Common myeloid progenitor, CD34-positive (primary cell): ENCODE measurements around the gene ARHGEF2.

Source experiments
- CTCF ChIA-PET: fragments of 350-600 bp; sonication (Branson Sonifier 250); formaldehyde crosslinking; loops from one replicate; lab custom pipeline; 2021; ENCODE audit warnings: antibody characterized with exemption; lab: Charles Lee
- POLR2A ChIA-PET: fragments of 350-600 bp; sonication (Branson Sonifier 250); formaldehyde crosslinking; loops from one replicate; lab custom pipeline; 2021; ENCODE audit warnings: antibody characterized with exemption; lab: Charles Lee
- DNase-seq, 3 donors: peaks; one replicate each; pipeline versions ENCODE4 v3.0.0 to v3.0.0-alpha.2; 2013
- H3K27ac ChIP-seq, 2 experiments: 1 replicate in 1 of 2; 2 replicates in 1 of 2; pipeline ENCODE4 v1.7.0; 2013; ENCODE audit warnings: inconsistent platforms in 2 of 2, low read length in 2 of 2, mild to moderate bottlenecking in 2 of 2, low read depth in 1 of 2, moderate library complexity in 1 of 2; ENCODE audit not compliant: severe bottlenecking in 2 of 2, insufficient read depth in 1 of 2, poor library complexity in 1 of 2
- H3K27me3 ChIP-seq, 5 experiments: replicated peaks in 2 of 5; 1 replicate in 3 of 5; 2 replicates in 2 of 5; pipeline versions ENCODE4 v1.6.1 to v1.7.0; 2013; ENCODE audit warnings: low read length in 4 of 5, mild to moderate bottlenecking in 2 of 5, moderate library complexity in 2 of 5, inconsistent platforms in 1 of 5; ENCODE audit not compliant: insufficient read depth in 5 of 5, control insufficient read depth in 4 of 5
- H3K36me3 ChIP-seq, 4 experiments: 1 replicate in 2 of 4; 2 replicates in 2 of 4; pipeline versions ENCODE4 v1.6.1 to v1.7.0; 2013; ENCODE audit warnings: low read length in 3 of 4, control low read depth in 1 of 4, mild to moderate bottlenecking in 1 of 4; ENCODE audit not compliant: control insufficient read depth in 4 of 4, insufficient read depth in 4 of 4
- H3K4me1 ChIP-seq, 4 experiments: 1 replicate in 3 of 4; 2 replicates in 1 of 4; pipeline versions ENCODE4 v1.6.1 to v1.7.1; 2013; ENCODE audit warnings: low read length in 3 of 4, mild to moderate bottlenecking in 3 of 4, control low read depth in 1 of 4, inconsistent platforms in 1 of 4, moderate library complexity in 1 of 4; ENCODE audit not compliant: control insufficient read depth in 4 of 4, insufficient read depth in 4 of 4; ENCODE audit errors: control extremely low read depth in 1 of 4
- H3K4me3 ChIP-seq, 7 experiments: 1 replicate in 4 of 7; 2 replicates in 3 of 7; pipeline versions ENCODE4 v1.5.1 to v1.7.0; 2013; ENCODE audit warnings: mild to moderate bottlenecking in 7 of 7, low read length in 6 of 7, moderate library complexity in 6 of 7, inconsistent platforms in 2 of 7, low read depth in 2 of 7, control low read depth in 1 of 7; ENCODE audit not compliant: insufficient read depth in 4 of 7, control insufficient read depth in 1 of 7; ENCODE audit errors: extremely low read depth in 1 of 7
- H3K9me3 ChIP-seq, 5 experiments: 1 replicate in 4 of 5; 2 replicates in 1 of 5; pipeline versions ENCODE4 v1.6.1 to v1.7.1; 2013; ENCODE audit warnings: low read length in 4 of 5, mild to moderate bottlenecking in 2 of 5, inconsistent platforms in 1 of 5, low read depth in 1 of 5, moderate library complexity in 1 of 5; ENCODE audit not compliant: control insufficient read depth in 4 of 5, insufficient read depth in 2 of 5; ENCODE audit errors: control extremely low read depth in 1 of 5
- WGBS: methylation state at CpG from one replicate; pipeline ENCODE4 v1.1.5; 2013; ENCODE audit not compliant: insufficient coverage; 5-methylcytosine and 5-hydroxymethylcytosine counted together

Gene ARHGEF2

DNA sequence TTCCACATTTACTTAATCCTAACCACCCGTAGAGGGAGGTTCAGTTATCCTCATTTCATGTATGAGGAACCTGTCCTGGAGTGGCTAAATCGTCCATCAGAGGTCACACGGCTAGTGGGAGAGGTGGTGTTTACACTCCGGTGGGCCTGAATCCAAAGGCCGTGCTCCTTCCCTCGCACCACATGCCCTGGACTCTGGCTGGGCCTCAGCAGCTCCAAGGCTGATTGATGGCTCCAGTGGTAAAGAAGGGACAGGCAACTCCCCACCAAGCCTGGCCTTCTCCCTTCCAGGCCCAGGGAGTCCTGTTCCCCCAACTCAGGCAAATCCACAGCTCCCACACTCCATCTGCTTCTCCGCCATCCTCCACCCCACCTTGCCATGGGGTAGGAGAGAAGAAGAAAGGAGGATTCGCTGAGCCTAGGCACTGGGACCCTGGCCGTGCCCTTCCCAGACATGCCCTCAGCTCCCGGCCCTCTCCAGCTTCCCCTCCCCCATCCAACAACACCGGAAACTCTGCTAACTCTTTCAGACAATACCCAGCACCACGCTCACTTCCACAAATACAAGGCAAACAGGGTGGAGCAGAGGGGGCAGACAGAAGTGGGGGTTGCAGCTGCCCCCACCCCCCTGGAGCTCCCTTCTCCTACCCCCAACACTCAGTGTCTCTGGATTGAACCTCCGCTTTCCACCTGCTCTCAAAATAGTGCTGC, 10.9 kb downstream of the ARHGEF2 start:
- H3K36me3 ChIP-seq, result peaks cover 27 to 74% (median 61%) of the 10 kb centered on the region in 4 experiments

GRCh38 chr1:155966750-155967149, 11.6 kb downstream of the ARHGEF2 start:
- CTCF ChIA-PET, result interaction anchor here (1.1 to 11.9 kb wide), 13 partner anchors 9 to 42 kb away, joined by 3 to 208 read pairs (median 7); partner anchors contain the start of genes ARHGEF2 and KHDC4
- Histone ChIP-seq H3K36me3 (peaks cover 32 to 75% (median 66%) of the 10 kb centered on the region in 4 experiments), H3K9me3 (no peaks in the 10 kb centered on the region), H3K27me3 (no peaks in the 10 kb centered on the region), H3K4me1 (peaks cover 15 to 76% (median 61%) of the 10 kb centered on the region in 4 experiments), H3K27ac (peak overlapping the region; percentile 43 to 95), H3K4me3 (no peak overlapping the region)
- WGBS, result no CpG with 5 or more reads among the region's 7 CpGs
- no peak for DNase-seq
- POLR2A ChIA-PET, result interaction anchor here (6.2 kb wide), 1 partner anchor 10 kb away, joined by 60 read pairs; the partner anchor contains the start of gene ARHGEF2

More for the DNA sequence above, 10.9 kb downstream of the ARHGEF2 start:
- no peak for DNase-seq
- H3K4me1 ChIP-seq, result peaks cover 17 to 79% (median 69%) of the 10 kb centered on the region in 4 experiments
- H3K9me3 ChIP-seq, result no peaks in the 10 kb centered on the region
- peak overlapping the region in 5 of 7 experiments; percentile 36 to 59 (median 46) for H3K4me3 ChIP-seq
- H3K27me3 ChIP-seq, result no peaks in the 10 kb centered on the region
- CTCF ChIA-PET, result interaction anchor here (0.7 to 11.9 kb wide), 13 partner anchors 10 to 624 kb away, joined by 3 to 208 read pairs (median 7); partner anchors contain the start of genes ARHGEF2 and KHDC4
- H3K27ac ChIP-seq, result peak overlapping the region; percentile 43 to 95
- WGBS, result no CpG with 5 or more reads among the region's 13 CpGs
- POLR2A ChIA-PET, result interaction anchor here (1.0 to 6.2 kb wide), 3 partner anchors 10 to 29 kb away, joined by 3 to 60 read pairs (median 3); partner anchors contain the start of gene ARHGEF2

- Histone ChIP-seq H3K4me3 (no peak overlapping the region), H3K27me3 (no peaks in the 10 kb centered on the region), H3K36me3 (peaks cover 34 to 80% (median 71%) of the 10 kb centered on the region in 4 experiments), H3K9me3 (no peaks in the 10 kb centered on the region), H3K4me1 (peaks cover 15 to 70% (median 55%) of the 10 kb centered on the region in 4 experiments), H3K27ac (peak overlapping the region in 1 of 2 experiments; percentile 95)
- ChIA-PET CTCF (interaction anchor here (1.4 to 11.9 kb wide), 8 partner anchors 13 to 100 kb away, joined by 4 to 208 read pairs (median 10); partner anchors contain the start of genes ARHGEF2 and KHDC4), POLR2A (interaction anchor here (6.2 kb wide), 1 partner anchor 11 kb away, joined by 60 read pairs; the partner anchor contains the start of gene ARHGEF2)
- 90% methylated on average over 5 of the region's 9 CpGs for WGBS
- DNase-seq, result peak in 2 of 3 donors; percentile 52 to 53
Observed at GRCh38 chr1:155966135-155966534, 12.2 kb downstream of the ARHGEF2 start.

DNA sequence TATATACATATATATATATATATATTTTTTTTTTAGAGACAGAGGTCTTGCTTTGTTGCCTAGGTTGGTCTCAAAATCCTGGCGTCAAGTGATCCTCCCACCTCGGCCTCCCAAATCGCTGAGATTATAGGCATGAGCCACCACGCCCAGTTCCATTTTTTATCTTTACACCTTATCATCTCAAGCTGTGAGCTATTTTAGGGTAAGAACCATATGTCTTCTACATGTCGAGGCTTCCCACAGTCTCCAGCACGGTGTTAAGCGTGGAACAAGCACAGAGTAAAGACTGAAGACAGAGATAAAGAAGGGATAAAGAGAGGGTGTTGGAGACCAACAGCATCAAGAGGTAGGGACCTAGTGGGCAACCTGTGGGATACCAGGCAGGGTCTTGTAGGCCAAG, 14.2 kb downstream of the ARHGEF2 start:
- DNase-seq, result no peak
- WGBS, result 84% methylated on average over 3 of the region's 7 CpGs
- H3K27ac ChIP-seq, result peak overlapping the region in 1 of 2 experiments; percentile 3
- no peaks in the 10 kb centered on the region for H3K9me3 ChIP-seq
- no peaks in the 10 kb centered on the region for H3K27me3 ChIP-seq
- ChIA-PET POLR2A (no interaction called here), CTCF (interaction anchor here (1.0 to 11.9 kb wide), 6 partner anchors 12 to 41 kb away, joined by 3 to 208 read pairs (median 12); partner anchors contain the start of gene ARHGEF2)
- H3K36me3 ChIP-seq, result peaks cover 46 to 88% (median 76%) of the 10 kb centered on the region in 4 experiments
- peaks cover 6 to 51% (median 36%) of the 10 kb centered on the region in 4 experiments for H3K4me1 ChIP-seq
- H3K4me3 ChIP-seq, result no peak overlapping the region

DNA sequence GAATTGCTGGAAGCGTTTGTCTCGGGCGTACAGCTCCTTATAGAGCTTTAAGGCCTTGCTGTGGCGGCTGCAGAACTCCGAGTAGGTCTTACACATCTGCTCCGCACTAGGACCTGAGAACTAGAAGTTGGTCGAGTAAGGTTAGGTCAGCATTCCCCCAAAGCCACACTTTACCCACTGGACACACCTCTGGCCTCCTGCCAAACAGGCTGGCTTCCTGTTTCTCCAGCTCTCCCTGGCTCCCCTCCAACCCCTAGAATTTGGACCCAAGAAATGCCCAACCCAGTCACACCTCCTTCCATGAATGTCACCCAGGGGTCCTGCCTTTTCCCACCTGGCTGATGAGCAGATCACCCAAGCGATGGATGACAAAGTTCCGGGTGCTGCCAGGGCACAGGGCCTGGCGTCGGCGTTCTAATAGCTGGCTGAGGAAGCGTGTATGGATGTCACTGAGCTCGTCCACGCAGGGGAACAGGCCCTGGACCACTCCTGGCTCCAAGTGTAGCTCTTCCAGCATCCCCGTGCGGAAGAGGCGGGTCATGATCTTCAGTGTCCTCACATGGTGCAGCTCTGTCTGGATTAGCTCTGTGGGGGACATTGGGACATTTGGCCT, 15.6 kb downstream of the ARHGEF2 start:
- CTCF ChIA-PET, result interaction anchor here (1.0 to 11.9 kb wide), 7 partner anchors 10 to 35 kb away, joined by 3 to 208 read pairs (median 6); partner anchors contain the start of gene ARHGEF2
- DNase-seq, result no peak
- Histone ChIP-seq H3K9me3 (no peaks in the 10 kb centered on the region), H3K27ac (peak overlapping the region in 1 of 2 experiments; percentile 40), H3K27me3 (no peaks in the 10 kb centered on the region), H3K36me3 (peaks cover 43 to 88% (median 74%) of the 10 kb centered on the region in 4 experiments), H3K4me1 (peaks cover 0 to 36% (median 21%) of the 10 kb centered on the region in 4 experiments), H3K4me3 (no peak overlapping the region)
- POLR2A ChIA-PET, result interaction anchor here (1.8 kb wide), 1 partner anchor 14 kb away, joined by 8 read pairs; no protein-coding TSS in a partner anchor
- 92% methylated on average over 16 of the region's 18 CpGs for WGBS

DNA sequence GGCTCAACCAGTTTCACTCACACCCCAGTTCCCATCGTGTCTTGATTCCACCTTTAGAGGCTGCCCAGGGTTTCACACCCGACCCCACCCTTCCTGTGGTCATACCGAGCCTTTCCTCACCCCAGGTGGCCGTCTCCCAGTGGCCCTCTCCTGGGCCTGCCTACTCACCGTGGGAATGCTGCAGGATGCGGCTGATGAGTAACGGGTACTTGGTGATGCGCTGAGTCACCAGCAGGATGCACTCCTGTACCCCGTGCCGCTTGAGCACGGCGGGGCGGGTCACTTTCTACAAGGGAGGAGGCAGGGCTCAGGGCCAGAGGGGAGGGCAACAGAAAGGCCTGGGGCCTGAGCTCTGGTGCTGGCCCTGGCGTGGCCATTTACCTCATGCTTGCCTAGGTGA, 16.4 kb downstream of the ARHGEF2 start:
- H3K4me1 ChIP-seq, result peaks cover 0 to 28% (median 13%) of the 10 kb centered on the region in 4 experiments
- H3K27ac ChIP-seq, result peak overlapping the region in 1 of 2 experiments; percentile 40
- WGBS, result 36% methylated on average over 9 of the region's 14 CpGs
- H3K27me3 ChIP-seq, result no peaks in the 10 kb centered on the region
- peak in 2 of 3 donors; percentile 31 to 53 for DNase-seq
- ChIA-PET POLR2A (interaction anchor here (1.0 to 1.8 kb wide), 2 partner anchors 13 to 15 kb away, joined by 3 to 8 read pairs; no protein-coding TSS in a partner anchor), CTCF (interaction anchor here (1.0 to 11.9 kb wide), 6 partner anchors 10 to 104 kb away, joined by 3 to 208 read pairs (median 12); partner anchors contain the start of gene ARHGEF2)
- H3K9me3 ChIP-seq, result no peaks in the 10 kb centered on the region
- H3K36me3 ChIP-seq, result peaks cover 43 to 90% (median 74%) of the 10 kb centered on the region in 4 experiments
- H3K4me3 ChIP-seq, result no peak overlapping the region
